ENCODE data around the gene ATRN. TPM values are rescaled to one million over a fixed set of nuclear protein-coding genes. Genes with fewer than 3 reads are reported as not detected.

Gene ATRN
- total and polyA plus RNA-seq, 2 of the 8 experiments (the other 6 are each of a cell fraction or from before 2014, with no cell fraction given), result 12.0 to 17.4 TPM

DNA sequence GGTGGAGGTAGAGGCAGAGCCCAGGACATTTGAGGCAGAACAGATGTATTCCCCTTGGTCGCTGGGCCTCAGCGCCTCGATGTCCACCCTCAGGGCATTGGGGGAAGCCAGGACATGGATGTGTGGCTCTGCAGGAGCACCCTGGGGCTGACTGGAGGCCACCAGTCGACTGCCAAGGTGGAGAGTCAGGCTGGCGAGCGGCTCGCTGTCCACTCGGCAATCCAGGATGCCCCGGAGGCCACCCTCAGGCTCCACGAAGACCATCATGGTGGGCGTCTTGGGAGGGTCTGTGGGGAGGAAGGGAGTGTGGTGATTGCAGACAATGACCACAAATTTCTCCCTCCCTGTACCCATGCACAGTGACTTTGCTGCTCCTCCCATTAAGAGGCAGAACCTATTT lies 219.2 kb downstream of the ATRN start:
- CTCF ChIA-PET (ENCODE audit: partially characterized antibody), result interaction anchor here (1.1 to 45.1 kb wide), 4 partner anchors 3 to 67 kb away, joined by 3 to 1432 read pairs (median 718); partner anchors contain the start of genes ADAM33 and SIGLEC1
- Histone ChIP-seq H3K56ac (replicated peaks; ENCODE audit: insufficient read length, low read depth, low read length) (no peak overlapping the region), H4K91ac (replicated peaks; ENCODE audit: insufficient read length, low read length) (no peak overlapping the region), H3K9ac (replicated peaks in 1 of 4; ENCODE audit: extremely low read depth in 1 of 4, low read depth in 3 of 4, low read length in 3 of 4) (no peak overlapping the region), H3K4me1 (replicated peaks in 1 of 4; ENCODE audit: control insufficient read depth in 3 of 4, insufficient read depth in 4 of 4, low read length in 3 of 4) (peaks cover 0 to 4% (median 1%) of the 10 kb centered on the region in 4 experiments; a peak in 4 of 7 replicates), H3K23ac (ENCODE audit: insufficient read length) (no peak overlapping the region), H3K27ac (ENCODE audit: low read depth, low read length) (no peak overlapping the region), H3K79me1 (ENCODE audit: low read depth, low read length) (no peaks in the 10 kb centered on the region), H3K4ac (replicated peaks; ENCODE audit: insufficient read length, low read depth, low read length) (no peak overlapping the region), H4K5ac (ENCODE audit: insufficient read length, low read depth, low read length) (no peak overlapping the region), H2BK120ac (replicated peaks; ENCODE audit: low read depth, low read length) (no peak overlapping the region), H3K79me2 (ENCODE audit: control insufficient read depth in 1 of 2, insufficient read depth in 2 of 2, low read length in 2 of 2) (no peaks in the 10 kb centered on the region), H3K36me3 (ENCODE audit: control insufficient read depth in 2 of 4, insufficient read depth in 4 of 4, low read length in 3 of 4) (no peaks in the 10 kb centered on the region), H2BK15ac (ENCODE audit: low read length) (no peak overlapping the region), H4K20me1 (replicated peaks in 1 of 2; ENCODE audit: control insufficient read depth in 1 of 2, insufficient read depth in 2 of 2, low read length in 2 of 2) (no peaks in the 10 kb centered on the region), H4K8ac (ENCODE audit: extremely low read depth, insufficient read depth, low read length) (no peak overlapping the region; the same call in 1 of the 2 replicates), H2BK20ac (ENCODE audit: low read length) (no peak overlapping the region), H3K4me3 (ENCODE audit: extremely low read depth in 1 of 4, insufficient read depth in 2 of 4, low read depth in 3 of 4, low read length in 4 of 4) (no peak overlapping the region), H3K4me2 (ENCODE audit: insufficient read depth in 1 of 2, low read depth in 2 of 2, low read length in 2 of 2) (no peak overlapping the region), H2AFZ (ENCODE audit: low read length) (no peak overlapping the region), H2AK5ac (ENCODE audit: low read depth, low read length) (no peak overlapping the region), H3K23me2 (ENCODE audit: low read depth, low read length) (no peaks in the 10 kb centered on the region), H2BK5ac (ENCODE audit: low read depth, low read length) (no peak overlapping the region), H3K14ac (ENCODE audit: insufficient read length) (no peak overlapping the region), H3K9me3 (ENCODE audit: insufficient read depth in 2 of 2, low read depth in 1 of 2, low read length in 1 of 2) (no peaks in the 10 kb centered on the region), H3K27me3 (replicated peaks in 1 of 4; ENCODE audit: control insufficient read depth in 3 of 4, extremely low read depth in 1 of 4, insufficient read depth in 3 of 4, low read length in 3 of 4) (peaks cover 0 to 9% (median 0%) of the 10 kb centered on the region in 4 experiments; a peak in 2 of 7 replicates), H2BK12ac (ENCODE audit: low read depth, low read length) (no peak overlapping the region), H3K18ac (ENCODE audit: extremely low read depth, low read length) (no peak overlapping the region)
- no peak for DNase-seq (ENCODE audit: low read depth in 1 of 2, low spot score in 2 of 2)
- POLR2A ChIA-PET (ENCODE audit: partially characterized antibody), result no interaction called here
- FAIRE-seq, result no peak
- TF ChIP-seq, protein P1, sequence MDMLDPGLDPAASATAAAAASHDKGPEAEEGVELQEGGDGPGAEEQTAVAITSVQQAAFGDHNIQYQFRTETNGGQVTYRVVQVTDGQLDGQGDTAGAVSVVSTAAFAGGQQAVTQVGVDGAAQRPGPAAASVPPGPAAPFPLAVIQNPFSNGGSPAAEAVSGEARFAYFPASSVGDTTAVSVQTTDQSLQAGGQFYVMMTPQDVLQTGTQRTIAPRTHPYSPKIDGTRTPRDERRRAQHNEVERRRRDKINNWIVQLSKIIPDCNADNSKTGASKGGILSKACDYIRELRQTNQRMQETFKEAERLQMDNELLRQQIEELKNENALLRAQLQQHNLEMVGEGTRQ (IDR thresholded peaks at IDR 0.05; ENCODE audit: low read length), result no peak
- no peak for TF ChIP-seq KDM4A (IDR thresholded peaks at IDR 0.05; ENCODE audit: low read depth, low read length, severe bottlenecking)
- no peak for TF ChIP-seq ZNF274 (IDR thresholded peaks at IDR 0.05; ENCODE audit: borderline replicate concordance, extremely low read depth, low read length)
- TF ChIP-seq, protein P2, sequence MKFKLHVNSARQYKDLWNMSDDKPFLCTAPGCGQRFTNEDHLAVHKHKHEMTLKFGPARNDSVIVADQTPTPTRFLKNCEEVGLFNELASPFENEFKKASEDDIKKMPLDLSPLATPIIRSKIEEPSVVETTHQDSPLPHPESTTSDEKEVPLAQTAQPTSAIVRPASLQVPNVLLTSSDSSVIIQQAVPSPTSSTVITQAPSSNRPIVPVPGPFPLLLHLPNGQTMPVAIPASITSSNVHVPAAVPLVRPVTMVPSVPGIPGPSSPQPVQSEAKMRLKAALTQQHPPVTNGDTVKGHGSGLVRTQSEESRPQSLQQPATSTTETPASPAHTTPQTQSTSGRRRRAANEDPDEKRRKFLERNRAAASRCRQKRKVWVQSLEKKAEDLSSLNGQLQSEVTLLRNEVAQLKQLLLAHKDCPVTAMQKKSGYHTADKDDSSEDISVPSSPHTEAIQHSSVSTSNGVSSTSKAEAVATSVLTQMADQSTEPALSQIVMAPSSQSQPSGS (IDR thresholded peaks at IDR 0.05; ENCODE audit: low read length), result no peak
- no peak for TF ChIP-seq GTF2F1 (IDR thresholded peaks at IDR 0.05; ENCODE audit: borderline replicate concordance, low read depth, low read length)
- TF ChIP-seq JUN (IDR thresholded peaks at IDR 0.05; ENCODE audit: low read depth, low read length), result no peak
- TF ChIP-seq CBX8 (IDR thresholded peaks at IDR 0.05; ENCODE audit: borderline replicate concordance, low read depth, low read length), result no peak
- TF ChIP-seq POLR2AphosphoS5 (IDR thresholded peaks at IDR 0.05; ENCODE audit: low read depth, low read length), result no peak
- 92% methylated on average over 11 of the region's 11 CpGs; no CpG with 5 or more reads in 1 of the 2 experiments for WGBS, 2 experiments (ENCODE audit: extremely low coverage in 1 of 2, insufficient coverage in 1 of 2, insufficient read length in 1 of 2, insufficient replicate concordance in 2 of 2, low coverage in 1 of 2, low lambda C conversion rate in 2 of 2, missing lambda C conversion rate in 1 of 2)

All from H1 (cell line).